Esophagus muscularis mucosa (tissue), 4 donors: ENCODE results near the gene KRTAP4-8. TPM values are rescaled to one million over a fixed set of nuclear protein-coding genes. Genes with fewer than 3 reads are reported as not detected.
"Not testable (repeated sequence)": the region's sequence is repeated elsewhere in the genome, so short reads cannot be mapped to it uniquely, and the experiment has no call there.

Source experiments
- DNase-seq: peaks from one replicate; pipeline ENCODE4 v3.0.0-alpha.2; 2017; ENCODE audit errors: extremely low spot score
- H3K27ac ChIP-seq, 4 donors: fragments of 200-600 bp; sonication (generic); replicated peaks in 1 of 4; 1 replicate in 3 of 4; 2 replicates in 1 of 4; pipeline ENCODE4 v1.5.1; 2016 to 2019; ENCODE audit warnings: mild to moderate bottlenecking in 1 of 4
- H3K27me3 ChIP-seq, 4 donors: fragments of 200-600 bp; sonication (generic); one replicate each; pipeline versions ENCODE4 v1.5.1 to v1.6.0; 2016 to 2019
- H3K36me3 ChIP-seq, 4 donors: fragments of 200-600 bp; sonication (generic); one replicate each; pipeline ENCODE4 v1.5.1; 2016 to 2019
- H3K4me1 ChIP-seq, 4 donors: fragments of 200-600 bp; sonication (generic); one replicate each; pipeline ENCODE4 v1.5.1; 2016 to 2019
- H3K4me3 ChIP-seq, 4 donors: fragments of 200-600 bp; sonication (generic); 1 replicate in 2 of 4; 2 replicates in 2 of 4; pipeline ENCODE4 v1.5.1; 2016 to 2019; ENCODE audit warnings: mild to moderate bottlenecking in 4 of 4, moderate library complexity in 1 of 4
- H3K9me3 ChIP-seq, 4 donors: fragments of 200-600 bp; sonication (generic); 1 replicate in 3 of 4; 2 replicates in 1 of 4; pipeline ENCODE4 v1.5.1; 2016 to 2019
- EP300 ChIP-seq: sonication (generic); formaldehyde crosslinking; IDR thresholded peaks from one replicate; pipeline ENCODE4 v1.6.1; 2017; ENCODE audit warnings: antibody characterized with exemption
- POLR2A ChIP-seq: fragments of 450-650 bp; IDR thresholded peaks from one replicate; pipeline ENCODE4 v1.6.1; 2017; ENCODE audit warnings: antibody characterized with exemption, moderate library complexity, mild to moderate bottlenecking, low read depth
- POLR2AphosphoS5 ChIP-seq, 2 donors: sonication (generic); formaldehyde crosslinking; IDR thresholded peaks; one replicate each; pipeline ENCODE4 v1.6.1; 2017; ENCODE audit warnings: antibody characterized with exemption in 2 of 2
- WGBS: methylation state at CpG from one replicate; pipeline ENCODE4 v1.1.5; 2018; 5-methylcytosine and 5-hydroxymethylcytosine counted together
- intact Hi-C: fragments of 100-400 bp; cut with DNase I; formaldehyde crosslinking; loops from one replicate; pipeline ENCODE4 v1.15.1; 2023
- total RNA-seq, 4 donors: library from RNA; depleted of rRNA; stranded (reverse); fragments of >200 nt; gene quantifications; one replicate each; pipeline versions ENCODE4 v1.1.0 to v1.2.1, GENCODE V29; 2016
- TF ChIP-seq, protein P1 (sequence below), 3 experiments: fragments of 200-600 bp in 2 of 3; fragments of 450-650 bp in 1 of 3; sonication (generic) in 2 of 3; IDR thresholded peaks; one replicate each; pipeline ENCODE4 v1.5.1; 2017 to 2019; ENCODE audit warnings: antibody characterized with exemption in 3 of 3, mild to moderate bottlenecking in 2 of 3, moderate library complexity in 1 of 3

KRTAP4-8 gene
- total RNA-seq, 4 donors from 2014 or later: not detected

DNA sequence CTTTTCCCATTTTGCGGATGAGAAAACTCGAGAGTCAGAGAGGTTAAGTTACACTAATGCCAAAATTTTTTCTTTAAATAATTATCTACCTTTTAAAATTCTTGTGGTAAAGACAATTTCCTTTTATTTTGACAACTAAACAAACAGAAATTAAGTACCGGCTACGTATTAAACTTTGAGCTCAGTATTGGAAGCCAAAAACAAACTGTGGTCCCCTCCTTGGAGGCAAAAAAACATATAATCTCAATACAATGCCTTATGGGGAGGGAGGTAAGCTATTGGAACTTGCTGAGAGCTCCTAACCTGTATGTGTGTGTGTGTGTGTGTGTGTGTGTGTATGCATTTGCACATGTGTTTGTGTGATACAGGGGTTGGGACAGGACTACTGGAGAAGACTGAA, 34.5 kb downstream of the KRTAP4-8 start:
- no peak overlapping the region for H3K4me3 ChIP-seq
- TF ChIP-seq POLR2A: no peak
- no peak for TF ChIP-seq EP300
- TF ChIP-seq, protein P1, sequence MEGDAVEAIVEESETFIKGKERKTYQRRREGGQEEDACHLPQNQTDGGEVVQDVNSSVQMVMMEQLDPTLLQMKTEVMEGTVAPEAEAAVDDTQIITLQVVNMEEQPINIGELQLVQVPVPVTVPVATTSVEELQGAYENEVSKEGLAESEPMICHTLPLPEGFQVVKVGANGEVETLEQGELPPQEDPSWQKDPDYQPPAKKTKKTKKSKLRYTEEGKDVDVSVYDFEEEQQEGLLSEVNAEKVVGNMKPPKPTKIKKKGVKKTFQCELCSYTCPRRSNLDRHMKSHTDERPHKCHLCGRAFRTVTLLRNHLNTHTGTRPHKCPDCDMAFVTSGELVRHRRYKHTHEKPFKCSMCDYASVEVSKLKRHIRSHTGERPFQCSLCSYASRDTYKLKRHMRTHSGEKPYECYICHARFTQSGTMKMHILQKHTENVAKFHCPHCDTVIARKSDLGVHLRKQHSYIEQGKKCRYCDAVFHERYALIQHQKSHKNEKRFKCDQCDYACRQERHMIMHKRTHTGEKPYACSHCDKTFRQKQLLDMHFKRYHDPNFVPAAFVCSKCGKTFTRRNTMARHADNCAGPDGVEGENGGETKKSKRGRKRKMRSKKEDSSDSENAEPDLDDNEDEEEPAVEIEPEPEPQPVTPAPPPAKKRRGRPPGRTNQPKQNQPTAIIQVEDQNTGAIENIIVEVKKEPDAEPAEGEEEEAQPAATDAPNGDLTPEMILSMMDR (IDR thresholded peaks at IDR 0.05): no peak

DNA sequence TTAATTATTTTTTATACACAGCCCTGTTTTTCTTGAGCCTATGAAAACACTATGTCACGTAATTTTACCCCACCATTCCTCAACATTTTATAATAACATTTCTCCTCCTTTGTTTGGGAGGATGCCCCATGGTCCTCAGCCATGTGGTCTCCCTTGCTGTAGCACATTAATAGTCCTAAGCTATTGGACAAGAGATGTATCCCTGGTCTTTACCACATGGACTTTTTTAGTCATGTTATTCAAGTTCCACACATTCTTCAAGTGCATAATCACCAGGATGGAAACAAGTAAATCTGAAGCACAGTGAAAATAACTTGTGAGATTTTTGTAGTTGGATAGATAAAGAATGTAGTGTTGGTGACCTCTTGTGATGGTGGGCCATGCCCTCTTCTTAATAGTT, 36.0 kb downstream of the KRTAP4-8 start:
- no peaks in the 10 kb centered on the region for H3K4me1 ChIP-seq
- 66% methylated on average over 1 of the region's 1 CpG for WGBS
- H3K9me3 ChIP-seq: peaks cover 0 to 5% (median 0%) of the 10 kb centered on the region in 4 donors
- intact Hi-C loops: no loop called here
- DNase-seq: no peak
- no peak overlapping the region for H3K27ac ChIP-seq
- H3K36me3 ChIP-seq: no peaks in the 10 kb centered on the region
- TF ChIP-seq EP300: no peak
- TF ChIP-seq, protein P1 (IDR thresholded peaks at IDR 0.05): no peak
- no peak for TF ChIP-seq POLR2AphosphoS5 (IDR thresholded peaks at IDR 0.05)
- no peak for TF ChIP-seq POLR2A
- peaks cover 0 to 16% (median 0%) of the 10 kb centered on the region in 4 donors for H3K27me3 ChIP-seq
- no peak overlapping the region for H3K4me3 ChIP-seq

More for the DNA sequence above, 34.5 kb downstream of the KRTAP4-8 start:
- intact Hi-C loops: no loop called here
- no peak overlapping the region for H3K27ac ChIP-seq
- H3K4me1 ChIP-seq: no peaks in the 10 kb centered on the region
- H3K27me3 ChIP-seq: peaks cover 0 to 5% (median 0%) of the 10 kb centered on the region in 4 donors
- H3K36me3 ChIP-seq: no peaks in the 10 kb centered on the region
- WGBS: 89% methylated on average over 4 of the region's 4 CpGs
- DNase-seq: no peak
- no peaks in the 10 kb centered on the region for H3K9me3 ChIP-seq

DNA sequence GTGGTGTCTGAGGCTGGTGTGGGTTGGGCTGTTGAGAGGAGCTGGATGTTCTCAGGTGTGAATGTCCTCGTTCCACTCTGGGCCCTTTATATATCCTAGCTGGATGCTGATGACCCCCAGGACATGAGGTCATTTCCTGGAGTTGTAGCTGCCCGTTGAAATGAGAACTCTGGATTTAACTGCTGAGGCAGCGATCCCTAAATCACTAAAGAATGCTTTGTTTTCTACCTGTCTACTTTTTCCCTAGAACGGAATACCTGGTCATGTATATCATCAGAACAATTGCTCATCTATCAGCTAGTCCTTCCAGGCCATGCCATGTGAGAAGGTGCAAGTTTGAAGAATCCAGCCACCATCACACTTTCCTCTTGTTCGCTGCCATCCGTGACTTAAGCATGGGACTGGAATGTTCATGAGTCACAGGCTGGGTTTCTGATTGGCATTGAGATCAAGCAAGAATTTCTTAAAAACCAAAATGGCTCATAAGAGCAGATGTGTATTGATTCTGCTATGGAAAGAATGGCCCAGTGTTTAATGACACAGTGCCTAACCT, 37.8 kb downstream of the KRTAP4-8 start, which contains the start of gene KRTAP2-3:
TSS of gene KRTAP2-3 (minus strand) at position 63 of the 553 bp plus-strand sequence. CDS start 64 bp downstream, outside the sequence.
- H3K4me1 ChIP-seq: no peaks in the 10 kb centered on the region
- H3K36me3 ChIP-seq: no peaks in the 10 kb centered on the region
- H3K4me3 ChIP-seq: no peak within 1 kb of the TSS
- intact Hi-C loops: no loop called here
- H3K9me3 ChIP-seq: peaks cover 0 to 5% (median 0%) of the 10 kb centered on the region in 4 donors
- TF ChIP-seq, protein P1 (IDR thresholded peaks at IDR 0.05): no peak
- no peak for TF ChIP-seq EP300
- TF ChIP-seq POLR2AphosphoS5 (IDR thresholded peaks at IDR 0.05): no peak
- TF ChIP-seq POLR2A: no peak
- H3K27me3 ChIP-seq: peaks cover 0 to 16% (median 0%) of the 10 kb centered on the region in 4 donors
- DNase-seq: no peak
- no peak within 1 kb of the TSS for H3K27ac ChIP-seq
- WGBS: 77% methylated on average over 5 of the region's 6 CpGs

DNA sequence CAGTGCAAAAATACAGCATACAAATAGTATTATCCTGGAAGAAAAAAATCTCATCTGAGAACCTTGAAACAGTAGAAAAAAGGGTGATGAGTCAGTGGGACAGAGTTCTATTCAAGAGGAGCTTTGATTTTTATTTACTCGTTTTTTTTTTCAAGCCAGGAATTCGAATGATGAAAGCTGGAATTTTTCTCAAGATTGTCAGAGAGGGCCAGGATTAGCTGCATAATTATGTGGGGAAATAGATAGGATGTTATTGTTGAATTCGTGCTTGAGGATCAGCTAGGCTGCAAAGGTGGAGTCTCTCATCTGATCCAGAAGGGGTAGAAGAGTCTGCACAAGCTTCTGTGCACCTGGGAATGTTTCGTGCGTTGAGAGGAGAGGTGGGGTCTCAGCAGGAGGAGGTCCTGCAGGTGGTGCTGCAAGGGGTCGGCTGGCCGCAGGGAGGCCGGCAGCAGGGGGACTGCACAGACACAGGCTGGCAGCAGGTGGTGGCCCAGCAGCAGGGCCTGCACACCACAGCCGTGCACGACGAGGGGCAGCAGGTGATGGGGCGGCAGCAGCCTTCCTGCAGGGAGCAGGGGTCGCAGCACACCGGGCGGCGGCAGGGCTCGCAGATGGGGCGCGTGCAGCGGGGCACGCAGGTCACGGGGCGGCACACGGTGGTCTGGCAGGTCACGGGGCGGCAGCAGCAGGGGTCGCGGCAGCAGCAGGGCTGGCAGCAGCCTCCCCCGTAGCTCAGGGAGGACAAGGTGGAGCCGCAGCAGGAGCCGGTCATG, 38.5 kb downstream of the KRTAP4-8 start:
- H3K4me1 ChIP-seq, H3K9me3 ChIP-seq, intact Hi-C loops, H3K4me3 ChIP-seq, DNase-seq, H3K36me3 ChIP-seq, H3K27ac ChIP-seq: not testable (repeated sequence)
- 32% methylated on average over 8 of the region's 31 CpGs for WGBS
- peaks cover 0 to 16% (median 0%) of the 10 kb centered on the region in 4 donors for H3K27me3 ChIP-seq

DNA sequence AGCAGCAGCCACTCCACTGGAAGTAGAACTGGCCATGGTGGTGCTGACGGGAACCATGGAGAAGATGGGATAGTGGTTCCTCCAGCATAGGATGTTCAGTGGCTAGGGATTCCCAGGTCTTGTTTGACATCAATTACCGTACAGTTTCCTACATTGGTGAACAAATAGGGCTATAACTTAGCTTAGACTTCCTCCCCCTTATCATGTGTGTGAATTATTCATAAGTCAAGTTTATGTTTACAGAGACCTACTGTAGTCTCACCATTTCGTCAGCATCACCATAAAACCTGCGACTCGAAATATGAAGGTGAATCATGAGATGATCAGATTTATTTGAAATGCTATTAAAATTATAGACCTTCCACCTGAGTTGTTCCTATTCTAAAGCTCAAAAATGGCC, 39.2 kb downstream of the KRTAP4-8 start:
- no peaks in the 10 kb centered on the region for H3K4me1 ChIP-seq
- no peak overlapping the region for H3K27ac ChIP-seq
- H3K4me3 ChIP-seq: no peak overlapping the region
- TF ChIP-seq POLR2AphosphoS5 (IDR thresholded peaks at IDR 0.05): no peak
- TF ChIP-seq, protein P1 (IDR thresholded peaks at IDR 0.05): no peak
- no peak for TF ChIP-seq EP300
- H3K9me3 ChIP-seq: peaks cover 0 to 5% (median 0%) of the 10 kb centered on the region in 4 donors
- H3K36me3 ChIP-seq: no peaks in the 10 kb centered on the region
- no peak for DNase-seq
- H3K27me3 ChIP-seq: peaks cover 0 to 16% (median 0%) of the 10 kb centered on the region in 4 donors
- intact Hi-C loops: no loop called here
- 93% methylated on average over 5 of the region's 5 CpGs for WGBS
